IPS-20b (cell line): ENCODE results near the gene XPO6.

Source experiments
- H3K27ac ChIP-seq: one replicate; pipeline ENCODE4 v1.5.1; 2013; ENCODE audit warnings: low read length
- H3K27me3 ChIP-seq: 2 replicates; pipeline ENCODE4 v1.6.1; 2013; ENCODE audit warnings: mild to moderate bottlenecking, low read length, inconsistent platforms; ENCODE audit not compliant: insufficient read depth
- H3K36me3 ChIP-seq: 2 replicates; pipeline ENCODE4 v1.6.1; 2013; ENCODE audit warnings: low read depth, mild to moderate bottlenecking, inconsistent platforms, low read length, moderate library complexity; ENCODE audit not compliant: insufficient read depth
- H3K4me1 ChIP-seq: 2 replicates; pipeline ENCODE4 v1.6.1; 2013; ENCODE audit warnings: mild to moderate bottlenecking, control low read depth, inconsistent platforms, low read length, moderate library complexity; ENCODE audit not compliant: insufficient read depth
- H3K4me3 ChIP-seq: 2 replicates; pipeline ENCODE4 v1.5.1; 2013; ENCODE audit warnings: mild to moderate bottlenecking, low read length, inconsistent platforms
- H3K9ac ChIP-seq: 2 replicates; pipeline ENCODE4 v1.6.1; 2013; ENCODE audit warnings: low read depth, mild to moderate bottlenecking, inconsistent platforms, low read length, moderate library complexity
- H3K9me3 ChIP-seq: 2 replicates; pipeline ENCODE4 v1.6.1; 2013; ENCODE audit warnings: mild to moderate bottlenecking, low read depth, low read length, inconsistent platforms; ENCODE audit not compliant: insufficient read depth

The XPO6 gene

DNA sequence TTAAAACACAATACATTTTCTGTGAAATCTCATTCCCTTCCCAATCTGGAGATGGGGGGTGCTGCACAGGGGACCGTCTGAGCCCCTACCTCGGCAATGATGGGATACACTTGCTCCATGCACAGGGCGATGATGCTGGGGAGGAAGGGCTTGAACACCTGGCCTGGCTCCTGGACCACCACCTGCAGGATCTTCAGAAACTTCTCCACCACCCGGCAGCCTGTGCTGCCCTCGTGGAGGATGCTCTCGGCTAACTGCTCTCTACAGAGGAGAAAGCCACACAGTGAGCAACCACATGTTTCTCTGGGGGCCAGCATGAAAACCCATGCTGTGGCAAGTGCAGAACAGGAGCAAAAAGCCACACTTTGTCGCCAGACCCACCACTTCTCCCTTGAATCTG is 105.8 kb downstream of the XPO6 start:
- H3K4me3 ChIP-seq: no peak overlapping the region
- H3K27ac ChIP-seq: no peak overlapping the region
- no peaks in the 10 kb centered on the region for H3K9me3 ChIP-seq
- H3K27me3 ChIP-seq: no peaks in the 10 kb centered on the region
- no peaks in the 10 kb centered on the region for H3K4me1 ChIP-seq
- no peak overlapping the region for H3K9ac ChIP-seq
- peaks cover 100% of the 10 kb centered on the region for H3K36me3 ChIP-seq

DNA sequence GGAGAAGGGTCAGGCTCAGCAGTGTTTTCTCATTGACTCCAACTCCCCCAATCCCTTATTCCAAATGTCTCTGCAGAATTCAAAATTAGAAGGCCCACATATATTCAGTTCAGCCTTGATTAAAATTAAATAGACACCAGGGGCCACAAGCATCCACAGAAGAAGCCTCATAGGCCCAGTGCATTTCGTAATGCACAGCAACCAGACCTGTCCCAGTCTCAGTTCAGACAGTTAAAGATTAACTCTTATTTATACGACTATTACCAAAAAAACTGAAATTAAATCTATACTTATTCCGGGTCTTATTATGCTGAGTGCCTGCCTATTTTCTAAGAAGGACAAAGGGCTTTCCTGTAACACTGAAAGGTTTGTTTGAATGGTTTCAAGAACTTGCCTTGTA is 106.5 kb downstream of the XPO6 start:
- H3K4me1 ChIP-seq: no peaks in the 10 kb centered on the region
- no peak overlapping the region for H3K4me3 ChIP-seq
- H3K27me3 ChIP-seq: no peaks in the 10 kb centered on the region
- H3K9me3 ChIP-seq: no peaks in the 10 kb centered on the region
- H3K36me3 ChIP-seq: peaks cover 100% of the 10 kb centered on the region
- H3K27ac ChIP-seq: no peak overlapping the region
- no peak overlapping the region for H3K9ac ChIP-seq

DNA sequence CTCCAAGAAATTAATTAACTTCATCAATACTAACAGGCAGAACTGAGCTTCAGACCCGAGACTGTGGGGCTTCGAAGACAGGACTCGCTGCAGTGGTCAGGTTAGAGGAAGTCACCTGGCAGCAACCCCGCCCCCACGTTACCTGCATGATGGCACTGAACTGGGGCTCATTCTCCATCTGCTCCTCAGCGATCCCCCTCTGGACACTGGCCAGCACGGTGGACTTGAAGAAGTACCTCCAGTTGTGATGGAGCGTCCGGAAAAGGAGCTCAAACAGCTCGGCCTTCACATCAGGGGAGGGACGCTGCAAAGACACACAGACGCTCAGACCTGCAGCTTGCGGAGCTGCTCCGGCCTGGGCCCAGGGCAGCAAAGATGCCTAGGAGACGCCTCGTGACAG is 107.4 kb downstream of the XPO6 start:
- Histone ChIP-seq H3K36me3 (peaks cover 100% of the 10 kb centered on the region), H3K27me3 (no peaks in the 10 kb centered on the region)

DNA sequence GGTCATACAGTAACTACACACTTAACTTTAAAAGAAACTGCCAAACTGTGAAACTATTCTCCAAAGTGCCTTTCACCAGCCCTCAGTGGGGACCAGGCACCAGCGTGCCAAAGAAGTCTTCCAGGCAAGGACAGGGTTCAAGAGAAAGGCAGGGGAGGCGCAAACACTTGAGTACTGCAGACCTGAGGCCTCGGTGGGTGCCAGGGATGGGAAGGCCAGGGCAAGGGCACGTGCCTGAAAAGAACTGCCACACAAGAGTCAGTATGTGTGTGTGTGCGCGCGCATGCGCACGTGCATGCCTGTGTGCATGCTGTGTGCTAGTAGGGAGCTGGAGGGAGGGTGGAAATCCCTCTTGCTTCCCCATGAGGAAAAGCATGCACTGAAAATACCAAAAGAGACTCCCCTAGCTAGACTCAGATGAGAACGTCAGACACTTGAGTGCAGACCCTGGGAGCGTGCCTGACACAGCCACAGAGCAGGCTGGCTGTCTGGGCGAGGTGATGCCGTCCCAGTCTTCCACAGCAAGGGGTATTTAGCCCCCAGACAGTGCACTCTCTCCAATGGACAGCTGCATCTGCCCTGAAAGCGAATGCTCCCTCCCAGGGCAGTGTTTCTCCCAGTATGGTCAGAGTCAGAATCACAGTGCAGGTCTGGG is 108.1 kb downstream of the XPO6 start:
- no peak overlapping the region for H3K27ac ChIP-seq
- peaks cover 100% of the 10 kb centered on the region for H3K36me3 ChIP-seq
- H3K4me3 ChIP-seq: no peak overlapping the region
- H3K4me1 ChIP-seq: no peaks in the 10 kb centered on the region
- H3K9ac ChIP-seq: no peak overlapping the region
- H3K9me3 ChIP-seq: no peaks in the 10 kb centered on the region
- no peaks in the 10 kb centered on the region for H3K27me3 ChIP-seq

More for the DNA sequence above, 107.4 kb downstream of the XPO6 start:
- H3K27ac ChIP-seq: no peak overlapping the region
- no peak overlapping the region for H3K4me3 ChIP-seq
- H3K4me1 ChIP-seq: no peaks in the 10 kb centered on the region
- no peaks in the 10 kb centered on the region for H3K9me3 ChIP-seq
- no peak overlapping the region for H3K9ac ChIP-seq

DNA sequence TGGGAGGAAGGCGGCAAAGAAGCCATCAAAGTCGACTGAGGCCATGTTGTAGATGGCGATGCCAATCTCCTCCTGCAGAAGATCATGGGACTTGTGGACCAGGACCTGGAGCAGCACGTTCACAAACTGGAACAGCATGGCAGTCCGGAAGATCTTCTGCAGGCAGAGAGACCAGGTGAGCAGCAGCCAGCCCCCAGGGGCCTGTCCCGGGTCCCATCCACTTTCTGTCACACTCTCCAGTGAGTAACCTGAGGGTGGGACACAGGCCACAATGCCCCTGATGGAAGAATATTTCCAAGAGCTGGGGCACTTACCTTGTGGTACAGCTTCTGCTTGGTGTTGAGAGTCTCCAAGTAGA is 110.3 kb downstream of the XPO6 start:
- H3K4me1 ChIP-seq: no peaks in the 10 kb centered on the region
- peaks cover 97% of the 10 kb centered on the region for H3K36me3 ChIP-seq

DNA sequence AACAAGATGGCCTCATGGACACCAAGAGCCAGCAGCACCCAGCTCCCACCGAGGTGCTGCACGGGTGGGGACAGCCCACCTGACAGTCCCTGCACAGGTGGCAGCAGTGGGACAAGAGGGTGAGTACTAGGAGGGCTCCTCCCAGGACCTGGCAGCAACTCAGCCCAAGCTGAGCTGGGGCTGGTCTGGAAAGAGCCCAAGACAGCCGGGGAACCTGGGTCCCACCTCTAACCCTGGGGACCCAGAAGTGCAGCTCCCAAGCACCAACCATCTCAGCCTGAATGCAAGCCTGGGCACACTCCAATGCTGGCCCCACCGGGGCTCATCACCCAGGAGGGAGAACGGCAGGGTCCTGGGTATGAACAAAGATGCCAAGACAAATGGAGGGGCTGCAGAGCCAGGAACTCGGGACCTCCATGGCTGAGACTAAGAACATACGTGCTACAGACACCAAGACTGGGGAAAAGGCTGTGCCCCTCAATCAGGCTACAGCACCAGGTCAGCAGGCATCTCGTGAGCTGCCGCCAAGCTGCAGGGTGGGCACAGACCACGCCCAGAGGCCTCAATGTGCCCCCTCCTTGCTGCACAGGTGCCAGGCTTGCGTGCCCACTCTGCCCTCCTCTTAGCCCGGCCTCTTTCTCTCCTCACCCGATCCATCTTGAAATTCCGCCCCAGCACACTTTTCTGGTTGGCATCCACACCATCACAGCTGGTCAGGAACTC is 110.8 kb downstream of the XPO6 start:
- no peak overlapping the region for H3K9ac ChIP-seq
- no peak overlapping the region for H3K27ac ChIP-seq
- peaks cover 94% of the 10 kb centered on the region for H3K36me3 ChIP-seq
- H3K27me3 ChIP-seq: no peaks in the 10 kb centered on the region
- no peaks in the 10 kb centered on the region for H3K9me3 ChIP-seq
- H3K4me3 ChIP-seq: no peak overlapping the region
- H3K4me1 ChIP-seq: no peaks in the 10 kb centered on the region

More for the DNA sequence above, 110.3 kb downstream of the XPO6 start:
- H3K27me3 ChIP-seq: no peaks in the 10 kb centered on the region
- H3K4me3 ChIP-seq: no peak overlapping the region
- no peaks in the 10 kb centered on the region for H3K9me3 ChIP-seq
- H3K9ac ChIP-seq: no peak overlapping the region
- no peak overlapping the region for H3K27ac ChIP-seq

DNA sequence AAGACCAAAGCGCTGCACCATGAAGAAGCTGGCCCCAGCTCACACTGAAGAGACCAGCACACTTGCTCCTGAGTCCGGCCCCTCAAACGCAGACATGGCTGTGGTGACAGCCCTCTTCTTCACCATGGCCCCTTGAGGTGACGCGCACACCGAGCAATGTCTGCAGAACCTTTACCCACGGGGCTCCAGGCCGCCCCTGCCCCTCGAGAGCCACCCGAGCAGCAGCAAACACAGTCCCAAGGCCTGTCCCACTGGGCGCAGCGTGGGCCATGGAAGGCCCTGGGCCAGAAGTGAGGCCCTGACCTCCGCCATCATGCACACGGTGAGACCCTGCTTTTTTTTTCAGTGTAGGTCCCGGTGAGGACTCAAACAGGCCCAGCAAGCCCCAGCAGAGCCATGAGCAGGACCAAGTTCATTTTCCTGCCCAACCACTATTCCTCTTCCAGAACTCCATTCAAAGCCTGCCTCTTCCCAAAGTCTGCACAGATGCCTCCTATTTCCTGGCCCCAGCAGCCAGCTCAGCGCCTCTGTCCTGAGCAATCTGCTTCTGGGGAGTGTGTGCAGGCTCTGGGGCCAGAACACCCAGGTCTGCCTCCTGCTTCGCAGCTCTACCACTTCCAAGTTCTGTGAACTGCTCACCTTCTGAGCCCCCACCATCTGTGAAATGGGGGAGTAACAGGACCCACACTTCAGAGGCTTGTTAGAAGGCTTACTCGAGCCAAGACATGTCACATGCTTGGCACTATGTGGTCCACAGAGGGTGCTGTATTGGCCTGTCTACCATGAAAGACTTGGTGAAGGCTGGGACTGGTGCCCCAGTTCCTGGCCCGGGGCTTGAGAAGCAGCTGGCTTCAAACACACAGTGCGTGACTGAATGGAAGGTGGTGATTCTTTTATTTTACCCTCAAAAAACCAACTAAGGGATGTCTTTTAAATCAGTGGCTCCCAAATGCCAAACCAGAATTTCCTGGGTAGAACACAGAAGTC is 112.5 kb downstream of the XPO6 start:
- Histone ChIP-seq H3K9ac (no peak overlapping the region), H3K27ac (no peak overlapping the region), H3K9me3 (no peaks in the 10 kb centered on the region), H3K4me3 (no peak overlapping the region), H3K4me1 (no peaks in the 10 kb centered on the region), H3K27me3 (no peaks in the 10 kb centered on the region), H3K36me3 (peaks cover 80% of the 10 kb centered on the region)

DNA sequence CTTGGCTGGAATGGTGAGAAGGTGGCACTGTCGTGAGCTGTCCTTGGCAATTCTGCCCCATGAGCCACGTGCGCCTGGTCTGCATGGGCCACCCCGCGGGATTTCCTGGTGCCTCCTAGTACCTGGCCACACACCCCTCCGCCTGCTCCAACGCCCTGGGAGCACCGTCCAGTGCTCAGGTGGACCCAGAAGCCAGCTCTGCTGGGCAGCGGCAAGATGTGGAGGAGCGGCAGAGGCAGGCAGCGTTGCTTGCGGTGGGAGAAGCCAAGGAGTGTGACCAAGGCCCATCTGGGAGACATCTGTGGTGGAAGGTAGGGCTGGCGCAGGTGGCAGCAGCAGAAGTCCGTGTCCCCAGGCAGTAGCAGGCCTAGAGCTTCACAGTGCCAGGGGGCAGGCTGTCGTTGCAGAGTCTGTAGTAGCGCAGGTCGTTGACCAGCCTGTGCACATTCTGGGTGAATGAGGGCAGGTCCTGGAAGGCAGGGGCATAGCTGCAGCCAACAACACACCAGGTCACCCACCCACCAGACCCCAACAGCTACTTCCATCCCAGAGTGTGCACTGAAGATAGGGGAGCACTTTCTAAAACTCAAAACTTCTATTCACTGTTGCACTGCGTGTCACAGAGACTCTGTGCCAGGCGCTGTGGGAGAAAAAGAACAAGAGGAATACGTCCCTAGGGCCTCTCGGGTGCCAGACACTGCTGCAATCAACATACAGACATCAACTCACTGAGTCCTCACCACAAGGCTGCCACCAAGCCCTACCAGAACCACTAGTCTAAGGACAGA is 113.4 kb downstream of the XPO6 start:
- Histone ChIP-seq H3K27ac (no peak overlapping the region), H3K9ac (no peak overlapping the region), H3K4me1 (peaks cover 6% of the 10 kb centered on the region), H3K36me3 (peaks cover 71% of the 10 kb centered on the region), H3K27me3 (no peaks in the 10 kb centered on the region), H3K9me3 (no peaks in the 10 kb centered on the region), H3K4me3 (no peak overlapping the region)

DNA sequence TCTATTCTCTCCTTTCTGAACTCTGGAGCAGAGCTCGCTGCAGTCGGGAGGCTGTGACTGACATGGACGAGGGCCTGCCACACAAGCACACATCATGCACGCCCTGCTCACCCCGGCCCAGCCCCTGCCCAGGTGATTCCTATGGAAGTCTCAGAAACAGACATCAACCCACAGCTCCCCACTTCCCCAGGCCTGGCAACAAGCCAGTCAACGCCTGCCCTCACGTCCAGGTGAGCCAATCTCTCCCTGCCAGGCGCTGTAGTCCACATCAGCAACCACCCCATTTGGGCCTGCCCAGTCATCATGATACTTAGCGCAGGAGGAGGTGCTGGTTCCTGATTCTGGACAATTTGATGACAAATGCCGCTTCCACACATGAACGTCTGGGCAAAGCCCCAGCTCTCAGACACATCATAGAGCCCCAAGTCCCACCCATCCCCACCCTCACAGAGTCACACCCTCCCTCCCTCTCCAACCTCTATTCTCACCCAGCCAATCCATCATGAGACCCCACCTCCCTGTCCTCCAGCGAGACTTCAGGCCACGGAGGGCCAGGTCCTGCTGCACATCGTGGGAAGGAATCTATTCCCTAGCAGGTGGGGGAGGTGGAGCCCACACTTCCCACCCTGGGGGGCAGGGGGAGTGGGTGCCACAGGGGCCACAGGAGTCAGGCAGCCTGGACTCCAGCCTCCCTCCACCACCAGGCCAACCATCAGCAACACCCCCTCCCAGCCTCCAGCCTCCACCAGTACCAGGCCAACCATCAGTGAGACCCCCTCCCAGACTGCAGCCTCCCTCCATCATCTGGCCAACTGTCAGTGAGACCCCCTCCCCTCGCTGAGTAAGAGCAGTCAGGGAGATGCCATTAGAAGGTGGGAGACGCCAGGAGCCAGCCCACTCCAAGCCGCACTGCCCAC is 114.5 kb downstream of the XPO6 start:
- peaks cover 60% of the 10 kb centered on the region for H3K36me3 ChIP-seq
- H3K4me3 ChIP-seq: no peak overlapping the region
- peaks cover 10% of the 10 kb centered on the region for H3K4me1 ChIP-seq
- no peaks in the 10 kb centered on the region for H3K27me3 ChIP-seq
- H3K9ac ChIP-seq: no peak overlapping the region
- H3K27ac ChIP-seq: no peak overlapping the region
- H3K9me3 ChIP-seq: no peaks in the 10 kb centered on the region

DNA sequence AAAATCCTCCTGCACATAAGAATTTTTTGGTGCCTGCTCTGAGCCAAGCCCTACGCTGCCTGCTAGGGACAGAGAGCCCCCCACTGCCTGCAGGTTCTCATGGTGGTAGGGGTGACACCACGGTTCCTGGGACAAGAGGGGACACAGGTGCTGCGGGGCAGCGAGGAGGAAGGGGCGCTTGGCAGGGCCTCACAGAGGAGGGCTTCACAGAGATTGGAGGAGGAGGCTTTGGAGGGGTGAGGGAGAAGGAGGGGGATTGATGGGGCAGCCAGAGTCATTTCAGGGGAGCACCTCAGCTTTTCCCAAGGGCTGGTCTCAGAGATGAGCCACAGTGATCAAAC is 118.4 kb downstream of the XPO6 start:
- Histone ChIP-seq H3K9me3 (no peaks in the 10 kb centered on the region), H3K36me3 (peaks cover 21% of the 10 kb centered on the region), H3K27me3 (no peaks in the 10 kb centered on the region), H3K4me3 (peak overlapping the region; percentile 3; the same call in 1 of the 2 replicates), H3K9ac (peak overlapping the region; percentile 46), H3K4me1 (peaks cover 18% of the 10 kb centered on the region), H3K27ac (peak overlapping the region; percentile 44)
